Measurements from ENCODE around the gene LACC1.

The LACC1 gene

DNA sequence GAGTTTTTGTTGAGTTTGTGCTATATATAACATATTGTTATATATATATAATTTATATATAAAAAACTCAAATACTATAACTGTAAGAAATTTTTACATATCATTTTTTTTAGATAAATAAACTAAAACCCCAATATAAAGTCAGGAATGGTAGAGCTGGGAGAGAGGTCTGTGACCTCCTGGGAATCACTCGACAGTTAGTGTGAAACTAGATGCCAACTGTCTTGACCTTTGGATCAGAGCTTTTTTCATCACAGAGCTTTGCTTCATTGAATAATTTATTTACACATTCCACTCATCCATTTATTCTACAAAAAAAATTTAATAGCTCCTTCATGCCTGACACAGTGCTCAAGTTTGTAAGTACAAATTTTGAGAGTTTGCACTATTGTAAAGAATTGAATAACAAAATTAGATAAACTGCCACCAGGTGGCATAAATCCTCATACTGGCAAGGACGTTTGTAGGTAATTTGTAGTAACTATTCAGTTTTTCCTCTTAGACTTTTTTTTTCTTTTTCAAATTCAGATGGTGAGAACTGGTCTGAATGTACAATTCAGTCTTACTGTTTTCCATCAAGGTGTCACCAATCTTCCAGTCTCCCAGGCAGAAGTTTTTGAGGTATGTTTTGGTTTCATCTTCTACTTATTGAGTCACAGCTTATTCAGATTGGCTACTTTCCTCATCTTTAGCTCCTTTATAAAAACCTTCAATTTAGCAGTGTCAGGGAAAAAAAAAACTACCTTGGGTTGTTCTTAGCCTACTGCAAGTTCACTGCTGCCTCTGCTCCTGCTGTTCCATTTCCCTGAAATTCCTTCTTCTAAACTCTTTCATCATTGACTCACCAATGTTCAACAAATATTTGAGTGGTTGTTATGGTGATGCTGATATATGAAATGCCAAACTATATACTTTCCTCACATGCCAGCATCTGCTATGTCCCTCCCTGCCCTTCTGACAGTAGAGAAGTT, 28.7 kb downstream of the LACC1 start:
- DNase-seq (ENCODE audit: extremely low read depth, low read depth): peak; percentile 29
- H3K4me3 ChIP-seq (replicated peaks; ENCODE audit: low read depth, low read length): no peak overlapping the region
- TF ChIP-seq, protein P1, sequence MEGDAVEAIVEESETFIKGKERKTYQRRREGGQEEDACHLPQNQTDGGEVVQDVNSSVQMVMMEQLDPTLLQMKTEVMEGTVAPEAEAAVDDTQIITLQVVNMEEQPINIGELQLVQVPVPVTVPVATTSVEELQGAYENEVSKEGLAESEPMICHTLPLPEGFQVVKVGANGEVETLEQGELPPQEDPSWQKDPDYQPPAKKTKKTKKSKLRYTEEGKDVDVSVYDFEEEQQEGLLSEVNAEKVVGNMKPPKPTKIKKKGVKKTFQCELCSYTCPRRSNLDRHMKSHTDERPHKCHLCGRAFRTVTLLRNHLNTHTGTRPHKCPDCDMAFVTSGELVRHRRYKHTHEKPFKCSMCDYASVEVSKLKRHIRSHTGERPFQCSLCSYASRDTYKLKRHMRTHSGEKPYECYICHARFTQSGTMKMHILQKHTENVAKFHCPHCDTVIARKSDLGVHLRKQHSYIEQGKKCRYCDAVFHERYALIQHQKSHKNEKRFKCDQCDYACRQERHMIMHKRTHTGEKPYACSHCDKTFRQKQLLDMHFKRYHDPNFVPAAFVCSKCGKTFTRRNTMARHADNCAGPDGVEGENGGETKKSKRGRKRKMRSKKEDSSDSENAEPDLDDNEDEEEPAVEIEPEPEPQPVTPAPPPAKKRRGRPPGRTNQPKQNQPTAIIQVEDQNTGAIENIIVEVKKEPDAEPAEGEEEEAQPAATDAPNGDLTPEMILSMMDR (IDR thresholded peaks at IDR 0.05; ENCODE audit: low read depth, low read length, missing control alignments): peak; percentile 21

DNA sequence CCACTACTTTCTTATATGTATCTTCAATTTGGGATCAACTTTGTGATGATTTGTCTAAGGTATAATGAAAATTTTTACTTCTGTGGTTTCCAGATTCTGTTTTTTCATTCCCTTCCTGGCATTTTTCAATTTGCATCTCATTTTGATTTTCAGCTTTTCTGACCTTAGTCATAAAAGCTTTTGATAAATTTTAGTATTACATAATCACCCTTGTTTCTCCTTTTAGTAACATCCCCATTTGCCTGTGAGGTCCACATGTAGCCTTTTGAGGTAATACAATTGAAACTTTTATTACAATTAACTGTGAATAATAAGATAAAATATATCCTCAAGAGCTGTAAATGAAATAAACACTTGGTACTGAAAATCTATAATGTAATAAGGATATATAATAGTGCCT, 31.2 kb downstream of the LACC1 start:
- no peak overlapping the region for H3K4me3 ChIP-seq (replicated peaks; ENCODE audit: low read depth, low read length)
- no peak for DNase-seq (ENCODE audit: extremely low read depth, low read depth)
- TF ChIP-seq, protein P1 (IDR thresholded peaks at IDR 0.05; ENCODE audit: low read depth, low read length, missing control alignments): no peak

DNA sequence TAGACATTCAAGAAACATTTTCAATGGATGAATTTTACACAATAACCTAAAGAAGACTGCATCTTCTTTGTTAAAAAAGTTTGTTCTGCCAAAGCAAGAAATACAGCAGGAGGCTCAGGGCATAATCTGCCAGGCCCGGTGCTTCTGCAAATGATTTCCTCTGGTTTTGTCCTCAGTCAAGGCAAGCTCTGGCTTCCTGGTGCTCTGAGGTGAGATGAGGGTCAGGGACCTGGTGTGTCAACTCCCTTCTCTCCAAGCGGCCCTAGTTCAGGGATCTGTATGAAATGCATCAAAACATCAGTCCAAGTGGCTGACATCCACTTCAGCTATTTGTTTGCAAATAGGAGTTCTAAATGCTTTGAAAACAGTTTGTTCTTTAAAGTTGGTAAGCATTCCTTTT, 31.6 kb downstream of the LACC1 start:
- no peak overlapping the region for H3K4me3 ChIP-seq (replicated peaks; ENCODE audit: low read depth, low read length)
- no peak for DNase-seq (ENCODE audit: extremely low read depth, low read depth)
- TF ChIP-seq, protein P1 (IDR thresholded peaks at IDR 0.05; ENCODE audit: low read depth, low read length, missing control alignments): no peak

DNA sequence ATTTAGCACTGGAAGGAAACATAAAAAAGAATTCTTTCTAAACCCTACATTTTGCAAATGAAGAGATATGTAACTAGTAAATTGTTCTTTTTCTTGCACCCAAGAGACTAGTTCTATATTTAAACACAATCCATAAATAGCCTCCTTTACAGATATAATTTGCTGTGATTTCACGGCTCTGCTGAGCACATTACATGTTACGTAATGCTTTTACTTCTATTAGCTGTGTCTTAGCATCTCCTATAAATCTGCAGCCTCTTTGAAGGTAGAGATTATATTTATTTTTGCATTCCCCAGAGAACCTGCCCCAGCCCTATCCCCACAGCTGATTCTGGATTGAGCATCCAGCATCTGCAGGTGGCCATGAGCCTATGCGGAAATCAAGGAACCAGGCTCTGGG, 32.2 kb downstream of the LACC1 start:
- TF ChIP-seq, protein P1 (IDR thresholded peaks at IDR 0.05; ENCODE audit: low read depth, low read length, missing control alignments): no peak
- DNase-seq (ENCODE audit: extremely low read depth, low read depth): no peak
- no peak overlapping the region for H3K4me3 ChIP-seq (replicated peaks; ENCODE audit: low read depth, low read length)

DNA sequence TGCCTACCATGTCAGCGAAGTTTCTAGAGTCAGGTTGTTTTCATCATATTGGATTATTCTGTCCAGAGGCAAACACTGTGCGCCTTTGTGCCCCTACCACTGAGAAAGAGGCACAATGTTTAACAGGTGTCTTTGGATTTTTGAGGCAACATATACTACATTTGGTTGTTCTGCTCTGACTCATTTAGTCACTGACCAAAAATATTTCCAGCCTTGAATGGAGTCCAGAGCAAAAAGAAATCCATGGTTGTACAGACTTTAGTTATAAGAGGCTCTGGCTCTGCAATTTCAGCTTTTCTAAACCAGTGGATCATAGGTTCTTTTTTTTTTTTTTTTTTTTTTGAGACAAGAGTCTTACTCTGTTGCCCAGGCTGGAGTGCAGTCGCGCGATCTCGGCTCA, 35.7 kb downstream of the LACC1 start:
- no peak overlapping the region for H3K4me3 ChIP-seq (replicated peaks; ENCODE audit: low read depth, low read length)
- TF ChIP-seq, protein P1 (IDR thresholded peaks at IDR 0.05; ENCODE audit: low read depth, low read length, missing control alignments): no peak
- DNase-seq (ENCODE audit: extremely low read depth, low read depth): no peak

DNA sequence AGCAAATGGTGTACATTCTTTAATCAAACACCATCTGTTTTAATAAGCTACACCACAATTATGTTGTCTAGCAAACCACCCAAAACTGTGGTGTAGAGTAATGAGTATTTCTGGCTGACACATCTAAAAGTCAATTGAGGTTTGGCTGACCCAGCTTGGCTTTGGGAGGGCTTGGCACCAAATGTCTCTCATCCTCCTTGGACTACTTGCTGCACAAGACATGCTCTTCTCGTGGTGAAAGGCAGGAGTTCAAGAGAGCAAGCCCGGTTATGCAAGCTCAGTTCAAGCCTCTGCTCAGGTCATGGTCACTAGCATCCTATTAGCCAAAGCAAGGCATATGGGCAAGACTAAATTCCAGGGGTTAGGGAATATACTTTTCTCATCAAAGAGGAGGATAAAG, 37.1 kb downstream of the LACC1 start:
- TF ChIP-seq, protein P1 (IDR thresholded peaks at IDR 0.05; ENCODE audit: low read depth, low read length, missing control alignments): no peak
- DNase-seq (ENCODE audit: extremely low read depth, low read depth): no peak
- H3K4me3 ChIP-seq (replicated peaks; ENCODE audit: low read depth, low read length): no peak overlapping the region
